Measurements from ENCODE around the gene ZBP1.

ZBP1 gene

GRCh38 chr20:57583289-57584257, 36.7 kb downstream of the ZBP1 start (continued):
- TF ChIP-seq TSHZ2 (CRISPR knock-in tag; IDR thresholded peaks at IDR 0.05) (no peak), GLIS3 (CRISPR knock-in tag; IDR thresholded peaks at IDR 0.05) (no peak), CSRNP3 (CRISPR knock-in tag; IDR thresholded peaks at IDR 0.05) (no peak), ZNF70 (CRISPR knock-in tag; IDR thresholded peaks at IDR 0.05) (no peak), OSR1 (CRISPR knock-in tag; IDR thresholded peaks at IDR 0.05) (no peak)

DNA sequence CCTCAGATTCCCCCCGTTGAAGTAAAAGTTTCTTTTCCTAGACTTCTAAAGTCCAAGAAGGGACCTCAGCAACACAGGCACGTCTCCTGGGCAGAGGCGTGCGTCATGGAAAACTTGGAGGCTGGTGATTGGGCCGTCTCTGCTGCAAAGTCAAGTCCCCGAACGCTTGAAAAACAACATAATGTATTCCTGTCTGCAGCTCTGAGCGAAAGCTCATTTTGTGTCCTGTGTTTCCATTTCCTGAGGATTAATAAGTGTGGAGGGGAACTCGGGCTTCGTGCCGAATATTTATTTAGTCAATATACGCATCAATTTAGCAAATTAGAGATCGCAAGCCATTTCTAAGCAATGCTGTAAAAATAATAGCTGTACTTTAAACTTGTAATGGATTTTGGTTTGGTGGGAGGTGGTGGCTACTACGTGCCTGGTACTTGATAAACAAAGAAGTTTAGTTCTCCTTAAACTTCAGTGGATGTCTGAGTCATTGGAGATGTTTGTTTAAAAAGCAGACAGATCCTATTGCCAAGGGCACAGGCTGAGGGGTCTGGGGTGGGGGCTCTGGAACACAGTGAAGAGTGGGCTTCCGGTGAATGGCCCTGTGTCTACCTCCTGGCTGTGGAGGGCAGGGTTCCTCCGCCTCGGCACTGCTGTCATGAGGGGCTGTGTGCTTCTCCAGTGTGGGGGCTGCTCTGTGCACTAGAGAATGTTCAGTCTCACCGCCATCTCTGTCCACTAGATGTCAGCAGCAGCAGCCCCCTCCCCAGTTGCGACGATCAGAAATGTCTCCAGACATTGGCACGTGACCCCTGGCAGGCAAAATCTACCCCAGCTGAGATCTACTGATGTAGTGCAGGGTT, 37.6 kb downstream of the ZBP1 start:
- TF ChIP-seq CSRNP3 (CRISPR knock-in tag; IDR thresholded peaks at IDR 0.05) (no peak), GLIS3 (CRISPR knock-in tag; IDR thresholded peaks at IDR 0.05) (no peak), ZNF70 (CRISPR knock-in tag; IDR thresholded peaks at IDR 0.05) (no peak)
- TF ChIP-seq, protein P1, sequence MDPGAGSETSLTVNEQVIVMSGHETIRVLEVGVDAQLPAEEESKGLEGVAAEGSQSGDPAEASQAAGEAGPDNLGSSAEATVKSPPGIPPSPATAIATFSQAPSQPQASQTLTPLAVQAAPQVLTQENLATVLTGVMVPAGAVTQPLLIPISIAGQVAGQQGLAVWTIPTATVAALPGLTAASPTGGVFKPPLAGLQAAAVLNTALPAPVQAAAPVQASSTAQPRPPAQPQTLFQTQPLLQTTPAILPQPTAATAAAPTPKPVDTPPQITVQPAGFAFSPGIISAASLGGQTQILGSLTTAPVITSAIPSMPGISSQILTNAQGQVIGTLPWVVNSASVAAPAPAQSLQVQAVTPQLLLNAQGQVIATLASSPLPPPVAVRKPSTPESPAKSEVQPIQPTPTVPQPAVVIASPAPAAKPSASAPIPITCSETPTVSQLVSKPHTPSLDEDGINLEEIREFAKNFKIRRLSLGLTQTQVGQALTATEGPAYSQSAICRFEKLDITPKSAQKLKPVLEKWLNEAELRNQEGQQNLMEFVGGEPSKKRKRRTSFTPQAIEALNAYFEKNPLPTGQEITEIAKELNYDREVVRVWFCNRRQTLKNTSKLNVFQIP (CRISPR knock-in tag; IDR thresholded peaks at IDR 0.05; ENCODE audit: borderline replicate concordance, low read depth) = no peak
- ATAC-seq = no peak; the same call in 2 of the 3 replicates

DNA sequence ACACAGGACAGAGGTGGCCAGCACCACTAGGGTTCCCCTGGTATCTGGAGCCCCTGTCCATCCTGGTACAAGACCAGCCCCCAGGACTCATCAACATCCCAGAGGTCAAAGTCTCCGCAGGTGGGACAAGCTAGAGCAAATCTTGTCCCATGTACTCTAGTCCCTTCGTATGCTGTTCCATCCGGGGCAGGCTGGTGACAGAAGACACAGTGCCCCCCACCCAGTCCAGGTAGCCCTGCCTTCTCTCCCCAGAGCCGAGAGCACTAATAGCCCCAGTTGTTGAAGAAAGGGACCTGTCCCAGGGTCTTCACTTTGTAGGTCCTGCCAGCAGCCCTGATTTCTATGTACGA, 38.2 kb downstream of the ZBP1 start:
- no peak for TF ChIP-seq TCF4 (CRISPR knock-in tag; IDR thresholded peaks at IDR 0.05; ENCODE audit: borderline replicate concordance)
- TF ChIP-seq RARB (CRISPR knock-in tag; IDR thresholded peaks at IDR 0.05) = no peak
- TF ChIP-seq, protein P1 (CRISPR knock-in tag; IDR thresholded peaks at IDR 0.05; ENCODE audit: borderline replicate concordance, low read depth) = no peak
- no peak for TF ChIP-seq OSR1 (CRISPR knock-in tag; IDR thresholded peaks at IDR 0.05)
- ATAC-seq = no peak

DNA sequence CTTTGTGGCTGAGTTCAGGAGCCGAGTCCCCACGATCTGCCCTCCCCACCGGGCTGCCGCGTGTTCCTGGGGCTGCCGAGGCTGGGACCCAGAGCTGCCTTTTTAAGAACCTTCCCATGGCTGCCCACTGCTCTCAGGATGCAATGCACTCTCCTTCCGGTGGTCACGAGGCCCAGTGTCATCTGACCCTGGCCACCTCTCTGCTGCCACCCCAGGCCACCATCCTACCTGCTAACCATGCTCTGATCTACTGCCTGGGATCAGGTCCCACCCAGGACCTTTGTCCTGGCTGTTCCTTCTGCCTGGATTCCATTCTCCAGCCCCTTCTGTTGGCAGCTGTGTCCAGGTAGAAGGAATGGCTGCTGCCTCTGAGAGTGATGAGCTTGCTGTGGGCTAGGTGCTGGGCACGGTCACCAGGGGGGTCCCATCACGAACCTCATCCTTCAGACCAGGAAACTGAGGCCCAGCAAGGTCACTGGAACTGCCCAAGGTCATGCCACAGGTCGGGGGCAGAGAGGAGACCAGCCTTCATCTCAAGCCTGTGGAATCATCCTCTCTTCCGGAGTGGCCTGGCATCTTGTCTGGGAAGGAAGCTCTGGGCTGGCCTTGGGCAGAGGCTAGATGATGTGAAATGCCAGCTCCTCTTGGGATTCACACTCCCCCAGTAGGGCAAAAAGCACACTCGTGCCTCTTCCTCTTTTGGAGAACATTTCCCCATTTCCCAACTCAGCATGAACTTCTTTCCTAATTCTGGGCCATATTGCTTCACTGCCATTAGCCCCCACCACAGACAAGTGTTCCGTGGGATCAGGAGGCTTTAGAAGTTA, 38.8 kb downstream of the ZBP1 start:
- no peak for ATAC-seq
- no peak for TF ChIP-seq ARNTL (CRISPR knock-in tag; IDR thresholded peaks at IDR 0.05; ENCODE audit: borderline replicate concordance, low read depth)
- TF ChIP-seq, protein P2, sequence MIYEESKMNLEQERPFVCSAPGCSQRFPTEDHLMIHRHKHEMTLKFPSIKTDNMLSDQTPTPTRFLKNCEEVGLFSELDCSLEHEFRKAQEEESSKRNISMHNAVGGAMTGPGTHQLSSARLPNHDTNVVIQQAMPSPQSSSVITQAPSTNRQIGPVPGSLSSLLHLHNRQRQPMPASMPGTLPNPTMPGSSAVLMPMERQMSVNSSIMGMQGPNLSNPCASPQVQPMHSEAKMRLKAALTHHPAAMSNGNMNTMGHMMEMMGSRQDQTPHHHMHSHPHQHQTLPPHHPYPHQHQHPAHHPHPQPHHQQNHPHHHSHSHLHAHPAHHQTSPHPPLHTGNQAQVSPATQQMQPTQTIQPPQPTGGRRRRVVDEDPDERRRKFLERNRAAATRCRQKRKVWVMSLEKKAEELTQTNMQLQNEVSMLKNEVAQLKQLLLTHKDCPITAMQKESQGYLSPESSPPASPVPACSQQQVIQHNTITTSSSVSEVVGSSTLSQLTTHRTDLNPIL (CRISPR knock-in tag; IDR thresholded peaks at IDR 0.05; ENCODE audit: low read depth) = no peak
- TF ChIP-seq TCF4 (CRISPR knock-in tag; IDR thresholded peaks at IDR 0.05; ENCODE audit: borderline replicate concordance) = no peak
- TF ChIP-seq ZNF565 (CRISPR knock-in tag; conservative IDR thresholded peaks at IDR 0.05; ENCODE audit: low read depth) = no peak
- TF ChIP-seq GLIS3 (CRISPR knock-in tag; IDR thresholded peaks at IDR 0.05) = no peak
- no peak for TF ChIP-seq ESRRG (CRISPR knock-in tag; IDR thresholded peaks at IDR 0.05)
- no peak for TF ChIP-seq PATZ1 (CRISPR knock-in tag; IDR thresholded peaks at IDR 0.05; ENCODE audit: borderline replicate concordance)
- TF ChIP-seq TSHZ2 (CRISPR knock-in tag; IDR thresholded peaks at IDR 0.05) = no peak

Measured in SK-N-SH treated with all-trans-retinoic acid at 6 μM for 48 hours (cell line).